HG03064 (cell line): ENCODE data around the gene MAN1A1.

Experiments
- ATAC-seq: cut with Tn5 transposase; IDR thresholded peaks from one replicate; pipeline ENCODE4 v1.9.1; 2021; ENCODE audit warnings: low read depth; ENCODE audit not compliant: unreplicated experiment

MAN1A1 gene

DNA sequence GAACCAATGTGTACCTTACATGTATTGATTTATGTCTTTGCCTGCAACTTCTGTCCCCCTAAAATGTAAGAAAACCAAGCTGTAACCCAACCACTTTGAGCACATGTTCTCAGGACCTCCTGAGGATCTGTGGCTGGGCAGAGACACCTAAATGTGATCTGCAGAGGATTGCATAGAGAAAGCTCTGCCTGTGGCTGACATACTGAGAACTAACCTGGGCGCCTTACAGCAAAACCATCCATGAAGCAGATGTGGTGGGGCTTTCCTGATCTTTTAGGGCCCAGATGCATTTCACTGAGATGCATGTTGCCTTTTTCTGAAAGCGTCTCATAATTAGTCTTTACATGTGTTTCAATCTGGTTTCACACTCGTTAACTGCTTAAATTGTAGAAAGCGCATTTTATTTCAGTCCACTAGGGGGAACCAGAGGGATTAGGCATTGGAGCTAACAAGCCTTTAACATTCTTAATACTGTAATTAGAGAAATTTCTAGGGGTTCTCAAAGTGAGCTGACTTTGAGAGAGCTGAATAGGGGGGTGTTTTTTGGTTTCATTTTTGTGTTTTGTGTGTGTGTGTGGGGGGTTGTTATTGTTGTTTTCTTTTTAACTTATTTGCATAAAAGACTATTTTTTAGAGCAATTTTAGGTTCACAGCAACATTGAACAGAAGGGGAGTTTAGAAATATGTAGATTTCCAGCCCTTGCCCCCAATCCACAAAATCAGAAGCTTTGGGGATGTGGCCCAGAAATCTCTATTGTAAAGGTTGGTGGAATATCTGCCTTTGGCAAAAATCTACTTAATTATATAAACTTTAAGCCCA is 220.2 kb downstream of the MAN1A1 start:
- peak; percentile 83 for ATAC-seq

- no peak for ATAC-seq
Observed at GRCh38 chr6:119128252-119128912, 221.2 kb downstream of the MAN1A1 start.

GRCh38 chr6:119127627-119128026 is 221.9 kb downstream of the MAN1A1 start:
- no peak for ATAC-seq
